Activated CD4-positive, alpha-beta T cell treated with anti-CD3 and anti-CD28 coated beads for 48 hours (primary cell): Measurements from ENCODE around the gene GCSAM.

Experiments
- DNase-seq: peaks from one replicate; pipeline ENCODE4 v3.0.0-alpha.2; 2020

GCSAM gene

GRCh38 chr3:112132975-112133448 is at the start of gene GCSAM:
Gene GCSAM (minus strand): TSS chr3:112133248. CDS start chr3:112133120, 128 bp downstream.
- DNase-seq: peak; percentile 74

GRCh38 chr3:112175646-112176045 is 42.6 kb upstream of the GCSAM start:
- DNase-seq: no peak

GRCh38 chr3:112175037-112175436 is 42.0 kb upstream of the GCSAM start:
- no peak for DNase-seq

GRCh38 chr3:112171144-112171543 is 38.1 kb upstream of the GCSAM start:
- no peak for DNase-seq

GRCh38 chr3:112170046-112170445 is 37.0 kb upstream of the GCSAM start:
- no peak for DNase-seq

- DNase-seq: no peak
Observed at GRCh38 chr3:112167758-112168157, 34.7 kb upstream of the GCSAM start.

- DNase-seq: no peak
Observed at GRCh38 chr3:112149136-112149535, 16.1 kb upstream of the GCSAM start.

GRCh38 chr3:112143689-112144088 is 10.6 kb upstream of the GCSAM start:
- DNase-seq: no peak

GRCh38 chr3:112143251-112143650 is 10.2 kb upstream of the GCSAM start:
- DNase-seq: no peak

- no peak for DNase-seq
Observed at GRCh38 chr3:112141293-112141692, 8.2 kb upstream of the GCSAM start.

GRCh38 chr3:112140584-112140983 is 7.5 kb upstream of the GCSAM start:
- DNase-seq: no peak

- DNase-seq: no peak
Observed at GRCh38 chr3:112138219-112138969, 5.3 kb upstream of the GCSAM start.

- DNase-seq: no peak
Observed at GRCh38 chr3:112137781-112138180, 4.7 kb upstream of the GCSAM start.

- DNase-seq: peak; percentile 47
Observed at GRCh38 chr3:112136959-112137693, 4.1 kb upstream of the GCSAM start.

- no peak for DNase-seq
Observed at GRCh38 chr3:112136046-112136445, 3.0 kb upstream of the GCSAM start.

GRCh38 chr3:112134335-112135124 is 1.5 kb upstream of the GCSAM start:
- DNase-seq: no peak

- DNase-seq: no peak
Observed at GRCh38 chr3:112133626-112134334, 732 bp upstream of the GCSAM start.

GRCh38 chr3:112132554-112132953 is 494 bp downstream of the GCSAM start:
- no peak for DNase-seq

- no peak for DNase-seq
Observed at GRCh38 chr3:112132088-112132487, 960 bp downstream of the GCSAM start.

- DNase-seq: no peak
Observed at GRCh38 chr3:112131111-112131510, 1.9 kb downstream of the GCSAM start.

GRCh38 chr3:112130638-112130993 is 2.4 kb downstream of the GCSAM start:
- no peak for DNase-seq

- DNase-seq: no peak
Observed at GRCh38 chr3:112129925-112130637, 3.0 kb downstream of the GCSAM start.
